Fibroblast of mammary gland (primary cell): ENCODE results near the gene ANKRD10.

Source experiments
- DNase-seq: peaks from one replicate; pipeline ENCODE4 v3.0.0-alpha.2; 2010; ENCODE audit warnings: low read depth
- H3K4me3 ChIP-seq: 2 replicates; pipeline ENCODE4 v1.5.1; 2011; ENCODE audit warnings: low read depth, mild to moderate bottlenecking, low read length, moderate library complexity; ENCODE audit not compliant: control insufficient read depth
- CTCF ChIP-seq: conservative IDR thresholded peaks from 2 replicates; pipeline ENCODE4 v1.5.1; 2011; ENCODE audit warnings: low read depth, low read length, inconsistent platforms; ENCODE audit not compliant: control insufficient read depth, insufficient read depth

The ANKRD10 gene

GRCh38 chr13:110915057-110915873 is at the start of gene ANKRD10:
Gene ANKRD10 (minus strand): TSS chr13:110915069. CDS start chr13:110914934, 135 bp downstream.
- peak within 1 kb of the TSS; percentile 87 for H3K4me3 ChIP-seq
- DNase-seq: peak; percentile 98
- TF ChIP-seq CTCF: peak; percentile 60

- no peak overlapping the region for H3K4me3 ChIP-seq
- DNase-seq: no peak
- TF ChIP-seq CTCF: no peak
Measured at GRCh38 chr13:110964229-110965037, 49.6 kb upstream of the ANKRD10 start.

GRCh38 chr13:110963554-110963970 is 48.7 kb upstream of the ANKRD10 start:
- no peak for TF ChIP-seq CTCF
- no peak for DNase-seq
- no peak overlapping the region for H3K4me3 ChIP-seq

GRCh38 chr13:110961959-110962358 is 47.1 kb upstream of the ANKRD10 start:
- no peak for DNase-seq
- no peak for TF ChIP-seq CTCF
- H3K4me3 ChIP-seq: no peak overlapping the region

- TF ChIP-seq CTCF: no peak
- no peak overlapping the region for H3K4me3 ChIP-seq
- no peak for DNase-seq
Measured at GRCh38 chr13:110960204-110960603, 45.3 kb upstream of the ANKRD10 start.

- DNase-seq: no peak
- TF ChIP-seq CTCF: no peak
- H3K4me3 ChIP-seq: no peak overlapping the region
Measured at GRCh38 chr13:110957931-110958330, 43.1 kb upstream of the ANKRD10 start.
